D721Med (cell line): ENCODE results near the gene KDM6A.
"Not testable (repeated sequence)": the region's sequence is repeated elsewhere in the genome, so short reads cannot be mapped to it uniquely, and the experiment has no call there.

Experiments used
- DNase-seq: peaks from one replicate; pipeline ENCODE4 v3.0.0; 2011; ENCODE audit warnings: low spot score; ENCODE audit not compliant: insufficient read length
- FAIRE-seq: peaks from 2 replicates; lab custom pipeline; 2011; peaks lifted over from hg19 to GRCh38; lab: Jason Lieb, UNC
- CTCF ChIP-seq: IDR thresholded peaks from 2 replicates; pipeline ENCODE4 v1.5.1; 2012; ENCODE audit warnings: mild to moderate bottlenecking, control low read depth; ENCODE audit not compliant: insufficient read depth; ENCODE audit errors: missing control alignments

Gene KDM6A

GRCh38 chrX:44949125-44949524, 76.1 kb downstream of the KDM6A start:
- no peak for TF ChIP-seq CTCF
- FAIRE-seq (no peak), DNase-seq (no peak)

- FAIRE-seq, DNase-seq: not testable (repeated sequence)
Measured at GRCh38 chrX:44950471-44951366, 77.7 kb downstream of the KDM6A start.

- no peak for TF ChIP-seq CTCF
- no peak for FAIRE-seq
- DNase-seq = no peak
Measured at GRCh38 chrX:44951572-44952067, 78.6 kb downstream of the KDM6A start.

- DNase-seq (no peak), FAIRE-seq (no peak)
- no peak for TF ChIP-seq CTCF
Measured at GRCh38 chrX:44952329-44953027, 79.5 kb downstream of the KDM6A start.

- no peak for DNase-seq
- no peak for FAIRE-seq
- no peak for TF ChIP-seq CTCF
Measured at GRCh38 chrX:44953734-44954502, 80.9 kb downstream of the KDM6A start.

GRCh38 chrX:44954562-44954961, 81.6 kb downstream of the KDM6A start:
- FAIRE-seq (no peak), DNase-seq (no peak)
- no peak for TF ChIP-seq CTCF

GRCh38 chrX:44957848-44958247, 84.9 kb downstream of the KDM6A start:
- TF ChIP-seq CTCF = no peak
- no peak for DNase-seq
- no peak for FAIRE-seq
